Activated T-cell treated with anti-CD3 and anti-CD28 coated beads for 1 hour (primary cell): Measurements from ENCODE around the gene LHPP.
"Not testable (repeated sequence)": the region's sequence is repeated elsewhere in the genome, so short reads cannot be mapped to it uniquely, and the experiment has no call there.

Experiments used
- DNase-seq: peaks from one replicate; pipeline ENCODE4 v3.0.0-alpha.2; 2020; ENCODE audit warnings: low read depth

Gene LHPP

GRCh38 chr10:124573726-124574455 lies 112.3 kb downstream of the LHPP start:
- DNase-seq = no peak

DNA sequence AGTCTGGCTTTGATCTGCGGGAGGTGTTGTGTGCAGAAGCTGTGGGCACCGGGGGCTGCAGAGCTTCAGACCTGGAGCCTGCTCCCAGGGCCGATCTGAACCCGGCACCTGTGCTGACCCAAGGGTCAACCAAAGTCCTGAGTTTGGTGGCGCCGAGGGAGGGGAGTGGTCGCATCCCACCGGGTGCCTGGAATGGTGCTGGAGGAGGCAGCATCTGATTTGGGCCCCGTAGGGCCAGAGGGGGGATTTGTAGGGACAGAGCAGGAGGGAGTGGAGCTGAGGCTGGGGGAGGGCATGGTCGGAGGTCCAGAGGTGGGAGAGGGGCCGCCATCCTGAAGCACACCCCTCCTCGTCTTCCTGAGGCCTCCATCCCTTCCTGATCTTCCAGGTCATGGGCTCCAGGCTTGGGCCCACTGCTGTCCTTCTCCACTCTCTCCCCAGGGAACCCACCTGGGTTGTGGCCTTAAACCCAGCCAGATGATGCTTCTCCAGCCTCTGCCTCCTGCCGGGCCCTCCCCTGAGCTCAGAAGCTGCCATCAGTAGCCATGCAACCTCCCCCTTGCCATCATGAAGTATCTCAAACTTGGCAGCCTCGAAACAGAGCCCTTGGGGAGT lies 112.9 kb downstream of the LHPP start:
- DNase-seq = no peak

DNA sequence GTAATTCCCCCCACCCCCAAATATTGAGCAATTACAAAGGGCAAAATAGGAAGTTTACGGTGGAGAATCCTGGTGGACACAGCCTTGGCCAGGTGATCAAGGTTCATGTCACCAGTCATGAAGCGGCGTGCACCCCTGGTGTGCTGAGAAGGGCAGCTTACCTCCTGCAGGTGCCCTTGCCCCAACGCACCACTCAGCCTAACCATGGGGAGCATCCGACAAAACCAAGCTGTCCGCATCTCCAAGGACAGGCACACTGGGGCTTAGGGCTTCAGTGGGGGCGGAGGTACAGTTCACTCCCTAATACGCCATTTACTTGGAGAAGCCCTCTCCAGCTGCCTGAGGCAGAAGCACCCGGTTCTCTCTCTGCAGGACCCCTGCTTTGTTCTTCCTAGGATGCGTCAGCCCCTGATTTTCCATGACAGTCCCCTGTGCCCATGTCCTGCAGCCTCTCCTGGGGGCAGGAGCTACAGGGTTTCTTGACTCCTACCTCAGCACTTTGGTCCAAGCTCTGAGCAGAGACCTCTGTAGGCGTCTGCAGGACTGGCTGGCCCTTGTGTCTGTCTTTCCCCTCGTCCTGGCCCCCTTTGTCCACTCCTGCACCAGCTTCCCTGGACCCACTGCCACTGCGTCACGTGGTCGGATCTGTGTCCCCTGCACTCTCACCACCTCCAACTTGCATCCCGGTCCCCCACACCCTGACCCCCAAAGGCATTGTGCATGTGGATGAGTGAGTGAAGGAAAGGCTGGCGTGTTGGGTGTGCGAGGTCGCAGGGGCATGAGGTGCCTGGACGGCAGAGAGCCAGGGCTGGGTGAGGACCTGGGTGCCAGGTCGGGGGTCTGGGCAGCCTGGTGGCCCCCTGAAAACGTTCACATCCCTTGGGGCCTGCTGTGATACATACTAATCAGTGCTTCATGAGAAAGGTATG lies 113.7 kb downstream of the LHPP start:
- no peak for DNase-seq

DNA sequence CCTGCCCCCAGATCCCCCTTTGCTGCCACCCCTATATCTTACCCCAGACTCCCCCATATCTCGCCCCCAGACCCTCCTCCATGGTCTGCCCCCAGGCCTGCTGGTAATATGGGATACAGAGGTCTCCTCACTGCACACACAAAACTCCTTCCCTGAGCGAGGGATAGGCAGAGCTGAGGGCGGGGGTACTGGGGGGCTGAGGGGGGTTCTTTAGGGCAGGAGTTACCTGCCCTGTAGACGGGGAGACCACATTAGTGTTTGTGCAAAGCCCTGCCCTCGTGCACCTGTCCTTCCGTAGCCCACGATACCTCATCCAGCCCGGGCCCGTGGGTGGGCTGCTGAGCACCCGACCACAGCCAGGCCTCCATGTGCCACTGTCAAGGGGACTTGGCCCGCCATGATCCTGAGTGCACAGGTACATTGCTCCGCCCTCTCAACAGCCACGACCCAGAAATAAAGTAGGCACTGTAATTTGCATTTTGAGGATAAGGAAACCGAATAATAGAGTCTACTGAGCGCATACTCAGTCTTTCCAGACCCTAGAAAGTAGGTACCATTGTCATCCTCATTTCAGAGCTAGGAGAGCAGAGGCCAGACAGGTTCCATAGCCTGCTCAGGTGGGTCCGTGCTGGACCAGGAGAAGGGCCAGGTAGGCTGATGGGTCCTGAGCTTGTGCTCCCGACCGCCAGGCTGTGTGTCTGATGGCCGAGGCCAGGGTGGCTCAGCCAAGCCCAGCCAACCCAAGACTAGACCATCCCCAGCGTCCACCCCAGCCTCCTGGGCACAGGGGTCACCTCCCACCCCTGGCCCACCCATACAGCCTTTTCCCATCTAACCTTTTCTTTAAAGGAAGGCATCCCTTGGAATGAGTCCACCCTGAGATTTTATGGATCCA lies 115.2 kb downstream of the LHPP start:
- DNase-seq = no peak

DNA sequence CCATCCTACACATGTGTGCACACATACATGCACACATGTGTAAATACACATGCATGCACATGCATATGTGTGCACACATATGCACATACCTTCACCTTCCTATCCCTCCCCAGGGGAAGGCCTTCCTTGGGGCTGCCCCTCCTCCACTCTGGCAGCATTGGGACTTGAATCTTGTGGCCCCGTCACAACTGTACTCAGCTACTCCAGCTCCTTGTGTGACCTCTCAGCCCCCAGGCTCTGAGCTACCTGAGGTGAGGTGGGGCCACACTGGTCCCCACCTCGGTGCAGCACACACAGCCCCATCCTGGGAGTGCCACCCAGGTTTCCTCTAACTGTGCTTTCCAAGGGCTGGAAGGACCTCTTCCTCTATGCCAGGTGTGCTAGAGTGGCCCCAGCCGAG lies 116.0 kb downstream of the LHPP start:
- no peak for DNase-seq

DNA sequence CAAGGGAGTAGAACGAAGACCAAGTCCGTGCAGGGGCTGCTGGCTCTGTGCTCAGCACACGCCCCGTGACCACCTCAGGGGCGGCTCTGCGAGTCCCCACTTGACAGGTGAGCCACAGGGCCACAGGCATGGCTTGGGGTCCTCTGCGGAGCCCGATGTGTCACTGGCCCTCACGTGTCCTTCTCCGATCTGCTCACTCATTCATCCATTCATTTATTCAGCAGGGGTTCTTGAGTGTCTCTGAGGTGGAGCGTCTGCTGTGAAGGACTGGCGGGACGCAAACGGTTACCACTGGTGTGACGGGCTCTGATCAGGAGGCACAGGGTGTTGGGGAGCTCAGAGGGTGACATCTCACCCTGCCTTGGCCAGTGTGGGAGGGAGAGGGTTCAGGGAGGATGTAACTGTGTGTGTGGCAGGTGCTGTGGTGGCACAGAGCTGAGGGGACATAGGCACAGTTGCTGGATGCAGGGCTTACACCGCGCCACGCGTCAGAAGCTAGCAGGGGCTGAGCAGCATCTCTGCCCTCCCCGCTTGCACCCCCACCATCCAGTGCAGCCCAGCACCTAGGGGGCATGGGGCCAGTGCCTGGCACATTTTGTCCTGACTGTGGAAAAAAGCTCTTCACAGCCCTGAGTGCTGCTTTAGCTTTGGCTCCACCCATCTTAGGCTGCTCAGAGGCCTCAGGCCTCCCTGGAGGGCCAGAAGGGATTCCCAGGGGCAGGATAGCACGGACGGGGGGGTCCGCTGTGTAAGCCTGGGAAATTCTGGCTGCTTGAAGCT lies 116.8 kb downstream of the LHPP start:
- DNase-seq = no peak

DNA sequence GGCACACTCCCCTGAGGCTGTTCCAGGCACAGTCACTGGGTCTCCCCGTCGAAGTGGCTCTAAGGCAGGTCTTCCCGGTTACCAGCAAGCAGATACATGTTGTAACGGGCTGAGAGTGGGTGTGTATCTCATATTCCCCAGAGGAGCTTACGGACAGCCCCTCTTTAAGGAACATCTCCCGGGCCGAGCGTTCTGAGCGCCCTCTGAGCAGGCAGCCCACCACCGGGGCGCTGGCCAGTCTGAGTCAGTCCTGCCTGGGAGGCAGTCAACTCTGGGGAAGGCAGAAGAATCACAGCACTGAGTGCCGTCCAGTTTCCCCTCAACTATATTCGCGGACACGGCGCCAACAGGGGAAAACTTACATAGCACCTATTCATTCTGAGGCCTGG lies 117.4 kb downstream of the LHPP start:
- DNase-seq = no peak

DNA sequence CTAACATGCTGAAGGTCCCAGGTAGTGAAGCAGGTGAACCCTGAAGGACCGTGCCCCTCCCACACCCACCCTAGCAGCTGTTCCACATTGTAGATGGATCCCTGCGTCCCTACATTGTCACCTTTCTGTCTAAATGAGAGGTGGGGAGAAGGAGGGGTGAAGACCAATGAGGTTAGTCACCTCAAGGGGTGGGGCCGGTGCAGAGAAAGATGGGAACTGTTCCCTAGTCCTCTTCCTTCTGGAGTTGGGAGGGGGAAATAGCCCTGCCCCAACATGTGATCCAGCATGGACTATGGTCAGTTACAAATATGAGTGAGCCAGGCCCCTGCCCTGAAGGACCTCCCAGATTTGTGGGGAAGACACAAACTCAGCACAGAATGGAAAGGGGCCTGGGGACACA lies 124.5 kb downstream of the LHPP start:
- no peak for DNase-seq

DNA sequence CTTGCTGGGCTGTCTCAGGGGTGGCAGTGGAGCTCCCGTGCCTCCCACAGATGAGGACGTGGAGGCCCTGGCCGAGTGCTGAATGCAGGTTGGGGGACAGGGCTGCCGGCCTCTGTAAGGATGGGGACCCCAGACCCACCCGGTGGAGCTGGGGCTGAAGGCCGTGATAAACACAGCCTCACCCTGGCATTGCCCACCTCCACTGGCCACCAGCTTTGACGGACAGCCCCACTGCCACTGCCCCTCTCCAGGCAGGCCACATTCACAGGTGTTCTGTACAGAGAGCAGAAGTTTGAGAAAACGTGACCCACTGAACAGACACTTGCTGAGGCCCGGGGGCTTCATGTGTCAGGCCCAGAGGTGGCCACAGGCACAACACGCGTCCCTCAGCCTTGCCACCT lies 126.2 kb downstream of the LHPP start:
- DNase-seq = no peak

DNA sequence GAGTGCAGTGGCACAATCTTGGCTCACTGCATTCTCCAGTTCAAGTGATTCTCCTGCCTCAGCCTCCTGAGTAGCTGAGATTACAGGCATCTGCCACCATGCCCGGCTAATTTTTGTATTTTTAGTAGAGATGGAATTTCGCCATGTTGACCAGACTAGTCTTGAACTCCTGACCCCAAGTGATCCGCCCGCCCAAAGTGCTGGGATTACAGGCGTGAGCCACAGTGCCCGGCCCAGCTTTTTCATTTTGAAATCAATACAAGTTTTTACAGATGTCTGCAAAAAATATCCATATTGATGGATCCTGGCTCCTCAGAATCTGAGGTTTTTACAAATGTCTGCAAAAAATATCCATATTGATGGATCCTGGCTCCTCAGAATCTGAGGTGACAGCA lies 126.7 kb downstream of the LHPP start:
- not testable (repeated sequence) for DNase-seq

- DNase-seq = no peak
Observed at GRCh38 chr10:124588736-124589490, 127.3 kb downstream of the LHPP start.

GRCh38 chr10:124589491-124590041 lies 127.9 kb downstream of the LHPP start:
- DNase-seq = no peak

DNA sequence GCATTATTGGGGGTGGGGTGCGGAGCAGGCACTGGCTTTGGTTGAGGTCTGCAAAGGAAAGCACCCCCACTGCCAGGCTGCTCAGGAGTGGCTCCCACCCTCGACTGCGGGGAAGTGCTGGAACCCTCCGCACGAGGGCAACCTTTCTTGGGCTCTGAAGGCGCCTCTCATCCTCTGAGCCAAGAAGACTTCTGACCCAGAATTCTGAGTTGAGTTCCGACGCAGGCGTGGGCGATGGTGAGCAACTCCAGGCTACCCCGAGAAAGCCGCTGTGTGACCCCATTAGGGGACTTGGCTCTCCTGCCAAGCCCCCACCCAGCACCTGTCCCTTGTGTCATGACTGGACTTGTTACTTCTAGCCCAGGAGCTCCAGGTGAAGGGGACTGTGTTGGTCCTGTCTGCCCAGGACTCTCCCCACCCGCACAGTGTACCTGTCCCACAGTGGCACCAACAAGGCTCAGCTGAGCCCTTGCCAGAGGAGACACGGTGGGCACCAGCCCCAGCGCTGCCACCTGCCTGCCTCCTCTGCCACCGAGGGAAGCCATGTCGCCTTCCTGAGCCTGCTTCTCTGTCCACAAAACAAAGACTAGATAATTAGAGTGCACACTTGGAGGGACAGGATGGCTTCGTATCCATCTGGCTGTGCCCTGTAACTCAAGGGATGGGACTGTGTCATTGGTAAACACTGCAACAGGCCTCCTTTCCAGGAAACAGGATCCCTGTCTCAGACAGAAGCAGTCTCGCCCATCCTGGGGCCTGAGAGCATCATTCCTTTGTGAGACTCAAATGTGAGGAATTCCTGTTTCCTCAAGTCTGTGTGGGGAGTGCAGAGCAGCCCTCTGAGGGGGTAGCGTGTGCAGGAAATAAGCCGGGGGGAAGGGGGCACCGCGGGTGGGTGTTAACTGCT lies 128.8 kb downstream of the LHPP start:
- DNase-seq = no peak

DNA sequence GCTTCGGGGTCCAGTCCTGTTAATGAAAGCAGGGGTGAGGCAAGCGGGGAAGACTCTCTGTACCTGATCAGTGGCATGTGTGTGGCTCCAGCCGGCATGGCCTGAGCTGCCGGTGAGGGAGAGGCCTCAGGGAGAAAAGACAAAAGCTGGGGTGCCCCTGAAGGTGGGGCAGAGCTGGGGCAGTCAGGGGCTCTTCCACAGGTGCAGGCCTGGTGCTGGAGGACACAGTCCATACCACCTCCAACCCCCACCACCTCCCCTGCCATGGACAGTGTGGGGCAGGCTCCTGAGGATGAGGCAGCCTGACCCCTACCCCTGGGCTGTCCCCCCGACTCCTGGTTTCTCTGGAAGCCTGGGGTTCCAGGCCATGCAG lies 129.5 kb downstream of the LHPP start:
- no peak for DNase-seq

DNA sequence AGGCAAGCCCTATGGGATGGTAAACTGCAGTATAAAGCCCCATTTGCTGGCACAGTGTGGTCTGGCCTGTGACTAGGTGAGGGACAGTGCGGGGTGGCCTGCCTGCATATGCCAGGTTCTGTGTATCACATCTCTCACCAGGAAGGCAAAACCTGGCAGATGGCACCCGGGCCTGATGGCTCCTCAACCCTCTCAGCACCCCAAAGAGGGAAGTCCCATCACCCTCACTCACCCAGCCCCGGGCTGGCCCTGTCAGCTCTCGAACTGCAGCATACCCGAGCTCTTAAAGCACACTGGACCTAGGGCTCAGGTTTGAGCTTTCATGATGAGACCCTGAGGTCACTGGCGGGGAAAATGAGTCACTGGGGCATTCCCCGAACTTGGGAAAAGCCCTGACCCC lies 130.5 kb downstream of the LHPP start:
- DNase-seq = no peak

GRCh38 chr10:124592736-124593430 lies 131.3 kb downstream of the LHPP start:
- no peak for DNase-seq

GRCh38 chr10:124593431-124593985 lies 131.9 kb downstream of the LHPP start:
- DNase-seq = no peak

DNA sequence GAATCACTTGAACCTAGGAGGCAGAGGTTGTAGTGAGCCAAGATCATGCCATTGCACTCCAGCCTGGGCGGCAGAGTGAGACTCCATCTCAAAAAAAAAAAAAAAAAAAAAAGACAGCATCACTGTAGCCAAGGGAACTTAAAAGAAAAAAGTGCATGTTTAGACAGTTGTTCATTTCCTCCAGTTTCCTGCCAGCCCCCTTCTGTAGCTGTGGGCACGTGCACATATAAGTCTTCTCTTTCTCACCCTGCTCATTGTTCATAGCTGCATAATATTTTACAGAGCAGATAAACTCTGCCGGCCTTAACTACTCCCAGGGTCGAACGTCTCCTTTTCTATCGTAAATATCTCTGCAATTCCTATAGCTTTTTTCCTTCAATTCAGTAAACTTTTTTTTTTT lies 132.6 kb downstream of the LHPP start:
- DNase-seq = no peak
